Measurements from ENCODE around the gene SPEG.
A peak's percentile ranks its signal among the peaks of the same experiment; 100 is the strongest.
"Not testable (repeated sequence)": the region's sequence is repeated elsewhere in the genome, so short reads cannot be mapped to it uniquely, and the experiment has no call there.

The SPEG gene

GRCh38 chr2:219405451-219405850 lies 29.2 kb upstream of the SPEG start:
- DNase-seq = no peak

- no peak for DNase-seq
Measured at GRCh38 chr2:219405958-219406860, 28.4 kb upstream of the SPEG start.

- DNase-seq = peak; percentile 60
Measured at GRCh38 chr2:219406861-219407230, 27.8 kb upstream of the SPEG start.

DNA sequence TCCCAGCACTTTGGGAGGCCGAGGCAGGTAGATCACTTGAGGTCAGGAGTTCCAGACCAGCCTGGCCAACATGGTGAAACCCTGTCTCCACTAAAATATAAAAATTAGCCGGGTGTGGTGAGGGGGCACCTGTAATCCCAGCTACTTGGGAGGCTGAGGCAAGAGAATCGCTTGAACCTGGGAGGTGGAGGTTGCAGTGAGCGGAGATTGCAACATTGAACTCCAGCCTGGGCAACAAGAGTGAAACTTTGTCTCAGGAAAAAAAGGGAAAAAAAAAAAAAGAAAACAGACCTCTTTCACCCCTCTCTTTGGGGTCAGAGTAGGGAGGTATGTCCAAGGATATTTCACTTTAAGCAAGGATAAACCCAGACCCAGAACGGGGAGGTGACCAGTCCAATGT lies 27.3 kb upstream of the SPEG start:
- DNase-seq = not testable (repeated sequence)

DNA sequence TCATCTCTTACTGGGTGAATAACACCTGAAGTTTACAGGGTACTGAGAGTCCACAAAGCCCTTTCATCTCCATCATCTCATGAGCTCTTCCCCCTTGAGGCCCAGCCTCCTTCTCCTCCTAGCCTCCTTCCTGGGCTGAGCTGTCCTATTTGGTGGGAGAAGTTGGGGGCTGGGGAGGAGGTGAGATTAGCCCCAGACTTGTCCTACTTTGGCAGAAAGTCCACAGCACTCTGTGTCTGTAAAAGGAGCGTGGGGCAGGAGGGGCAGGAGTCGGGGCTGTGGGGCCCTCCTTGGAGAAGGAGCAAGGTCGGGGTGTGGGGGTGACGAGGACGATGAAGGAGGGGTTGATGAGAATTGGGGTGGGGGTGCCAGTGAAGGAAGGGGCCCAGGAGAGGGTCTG lies 26.4 kb upstream of the SPEG start:
- DNase-seq = no peak

DNA sequence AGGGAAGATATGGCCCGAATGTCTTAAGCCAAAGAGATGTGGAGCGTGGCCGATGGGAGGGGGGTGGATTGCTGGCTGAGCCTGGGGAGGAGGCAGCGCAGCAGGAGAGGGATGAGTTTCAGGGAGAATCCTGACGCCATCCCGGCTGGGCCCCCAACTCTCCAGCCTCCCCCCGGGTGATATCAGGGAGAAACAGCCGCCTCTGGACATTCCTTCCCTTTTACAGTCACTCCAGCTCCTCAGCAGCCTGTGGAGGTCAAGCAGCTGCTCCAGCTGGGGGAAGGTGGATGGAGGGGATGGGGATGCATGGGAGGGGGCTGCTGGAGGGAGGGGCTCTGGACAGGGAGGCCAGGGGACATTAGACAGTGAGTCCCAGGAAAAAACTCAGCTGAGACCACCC lies 26.0 kb upstream of the SPEG start:
- no peak for DNase-seq

DNA sequence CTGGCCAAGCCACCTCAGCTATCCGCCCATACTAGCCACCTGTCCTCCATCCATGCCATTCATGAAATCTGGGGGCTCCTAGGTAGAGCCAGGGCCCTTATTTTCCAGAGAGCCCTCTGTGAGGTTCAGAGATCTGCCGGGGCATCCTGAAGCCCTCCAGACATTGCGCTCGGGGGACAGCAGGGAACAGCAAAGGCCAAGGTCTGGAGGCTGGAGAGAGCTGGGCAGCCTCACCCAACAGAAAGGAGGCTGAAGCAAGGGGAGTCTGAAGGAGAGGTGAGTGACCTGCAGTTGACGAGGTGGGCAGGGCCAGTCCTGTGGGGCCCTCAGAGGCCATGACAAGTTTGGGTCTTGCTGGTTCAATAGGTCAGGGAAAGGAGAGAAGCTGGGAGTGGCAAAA lies 25.0 kb upstream of the SPEG start:
- DNase-seq = no peak

- no peak for DNase-seq
Measured at GRCh38 chr2:219410390-219410789, 24.3 kb upstream of the SPEG start.

GRCh38 chr2:219414857-219415256 lies 19.8 kb upstream of the SPEG start:
- no peak for DNase-seq

- DNase-seq = no peak
Measured at GRCh38 chr2:219415580-219416234, 18.9 kb upstream of the SPEG start.

GRCh38 chr2:219416235-219416602 lies 18.4 kb upstream of the SPEG start:
- DNase-seq = no peak

- no peak for DNase-seq
Measured at GRCh38 chr2:219416938-219417337, 17.7 kb upstream of the SPEG start.

GRCh38 chr2:219417374-219417773 lies 17.3 kb upstream of the SPEG start:
- peak; percentile 62 for DNase-seq

GRCh38 chr2:219418155-219419011 lies 16.3 kb upstream of the SPEG start, which contains the start of gene DES:
DES (plus strand) TSS chr2:219418377; CDS start chr2:219418463, 86 bp downstream.
- peak; percentile 81 for DNase-seq

GRCh38 chr2:219419012-219419324 lies 15.7 kb upstream of the SPEG start:
- no peak for DNase-seq

GRCh38 chr2:219419331-219420197 lies 15.1 kb upstream of the SPEG start:
- DNase-seq = no peak

- DNase-seq = no peak
Measured at GRCh38 chr2:219420687-219421086, 14.0 kb upstream of the SPEG start.

DNA sequence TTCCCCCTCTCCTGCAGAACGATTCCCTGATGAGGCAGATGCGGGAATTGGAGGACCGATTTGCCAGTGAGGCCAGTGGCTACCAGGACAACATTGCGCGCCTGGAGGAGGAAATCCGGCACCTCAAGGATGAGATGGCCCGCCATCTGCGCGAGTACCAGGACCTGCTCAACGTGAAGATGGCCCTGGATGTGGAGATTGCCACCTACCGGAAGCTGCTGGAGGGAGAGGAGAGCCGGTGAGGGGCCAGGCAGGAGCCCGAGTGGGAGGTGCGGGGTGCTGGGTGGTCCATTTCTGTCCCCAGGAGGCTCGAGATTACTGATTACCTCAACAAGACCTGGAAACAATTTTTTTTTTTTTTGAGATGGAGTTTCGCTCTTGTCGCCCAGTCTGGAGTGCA lies 13.3 kb upstream of the SPEG start:
- no peak for DNase-seq

GRCh38 chr2:219422952-219423534 lies 11.6 kb upstream of the SPEG start:
- no peak for DNase-seq

- peak; percentile 14 for DNase-seq
Measured at GRCh38 chr2:219423652-219424377, 10.8 kb upstream of the SPEG start.

Data from femur (tissue), 1 donor.